HG03432 (cell line): Measurements from ENCODE around the gene EFEMP1.

Experiments
- ATAC-seq: cut with Tn5 transposase; IDR thresholded peaks from one replicate; pipeline ENCODE4 v1.9.1; 2021; ENCODE audit warnings: mild to moderate bottlenecking, moderate library complexity; ENCODE audit not compliant: unreplicated experiment

Gene EFEMP1

DNA sequence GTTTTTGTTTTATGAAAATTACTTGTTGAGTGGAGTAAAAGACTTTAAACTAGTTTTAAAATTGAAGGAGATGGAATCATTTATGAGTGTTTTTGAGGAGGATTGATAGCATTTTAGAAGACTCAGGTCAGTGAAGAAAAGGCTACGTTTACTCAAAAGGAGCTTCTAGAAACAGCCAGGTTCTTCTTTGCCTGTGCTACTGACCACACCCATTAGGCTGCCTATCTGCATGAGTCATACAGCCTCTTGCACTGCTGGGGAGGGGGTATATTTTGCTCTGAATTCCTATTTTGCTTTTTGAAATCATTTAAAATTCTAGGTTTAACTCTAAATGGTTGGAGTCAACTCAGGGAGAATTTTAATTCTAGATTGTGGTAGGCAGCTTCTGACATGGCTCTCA is 22.3 kb downstream of the EFEMP1 start:
- ATAC-seq = no peak

- ATAC-seq = no peak
These were observed 23.7 kb downstream of the EFEMP1 start for GRCh38 chr2:55899881-55900280.

DNA sequence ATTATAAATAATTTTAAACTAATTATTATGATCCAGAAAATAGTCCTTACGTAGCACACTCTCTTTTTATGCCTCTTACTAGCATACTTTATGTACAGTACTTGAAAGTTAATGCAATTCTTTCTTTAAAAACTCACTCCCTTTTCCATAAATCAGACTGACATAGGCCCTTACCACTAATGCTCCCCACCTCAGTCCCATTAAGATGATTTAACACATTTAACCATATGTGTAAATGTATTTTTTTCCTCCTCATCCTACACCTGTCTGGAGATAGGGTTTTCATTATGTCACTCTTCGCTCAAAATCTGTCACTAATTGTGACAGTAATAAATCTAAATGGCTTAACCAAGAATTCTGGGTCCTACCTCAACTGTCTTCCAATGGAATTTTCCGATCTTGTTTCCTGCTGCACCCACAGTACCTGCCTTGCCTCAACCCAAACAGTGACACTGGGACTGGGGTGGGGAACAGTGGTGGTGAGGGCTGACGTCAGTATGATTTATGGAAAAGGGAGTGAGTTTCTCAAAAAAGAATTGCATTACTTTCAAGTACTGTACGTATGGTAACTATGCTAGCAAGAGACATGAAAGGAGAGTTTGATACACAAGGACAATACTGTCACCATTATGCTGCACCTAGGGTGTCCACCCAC is 25.1 kb downstream of the EFEMP1 start:
- no peak for ATAC-seq

DNA sequence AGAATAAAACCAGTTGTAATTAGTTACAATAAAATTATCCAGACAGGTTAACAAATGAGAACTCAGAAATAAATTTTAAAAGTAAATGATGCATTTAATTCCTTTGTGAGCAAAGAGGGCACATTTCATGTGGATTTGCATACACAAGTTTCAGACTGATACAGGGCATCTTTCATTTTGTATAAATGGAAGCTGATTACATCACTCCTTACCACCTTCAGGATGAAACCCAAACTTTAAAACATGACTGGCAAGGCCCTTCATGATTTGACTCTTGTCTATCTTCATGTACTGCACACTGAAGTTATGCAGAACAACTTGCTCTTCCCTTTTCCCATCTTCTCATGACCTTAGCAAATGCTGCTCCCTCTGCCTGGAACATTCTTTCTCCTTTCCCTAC is 26.9 kb downstream of the EFEMP1 start:
- no peak for ATAC-seq

DNA sequence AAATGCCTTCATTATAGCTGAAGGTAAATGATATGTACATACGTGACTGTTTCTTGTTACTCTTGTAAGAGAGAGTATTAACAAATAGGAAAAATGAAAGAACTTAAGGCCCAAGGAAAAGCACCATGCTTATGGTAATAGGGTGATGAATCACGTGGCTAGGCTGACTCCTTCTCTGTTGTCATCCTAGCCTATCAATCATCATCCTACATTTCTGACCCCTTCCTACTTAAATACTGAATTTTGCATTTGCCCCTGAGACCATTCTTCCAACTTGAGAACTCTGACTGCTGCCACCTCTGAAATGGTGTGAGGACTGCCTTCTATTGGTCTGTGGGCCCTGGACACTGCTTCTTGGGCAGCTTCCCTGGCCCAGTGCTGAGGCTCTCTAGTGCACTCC is 28.9 kb downstream of the EFEMP1 start:
- no peak for ATAC-seq

- no peak for ATAC-seq
These were observed 31.9 kb downstream of the EFEMP1 start for GRCh38 chr2:55891671-55892094.

DNA sequence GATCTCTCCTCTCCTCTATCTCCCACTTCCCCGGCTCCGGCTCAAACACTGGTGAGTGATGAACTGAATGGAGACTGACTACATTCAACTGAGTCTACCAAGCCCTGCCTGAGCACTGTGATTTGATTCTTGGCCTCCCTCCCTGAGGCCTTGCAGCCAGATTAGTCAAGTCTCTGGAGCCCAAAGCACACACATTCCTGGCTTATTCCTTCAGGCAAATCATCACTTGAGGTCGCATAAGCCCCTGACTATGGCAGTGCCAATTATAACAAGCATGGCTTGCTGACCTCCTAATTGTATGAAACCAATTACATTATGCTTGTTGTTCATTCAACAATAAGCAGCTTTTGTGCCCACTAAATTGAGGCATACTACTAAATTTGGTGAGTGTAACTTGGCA is 34.6 kb downstream of the EFEMP1 start:
- ATAC-seq = no peak

DNA sequence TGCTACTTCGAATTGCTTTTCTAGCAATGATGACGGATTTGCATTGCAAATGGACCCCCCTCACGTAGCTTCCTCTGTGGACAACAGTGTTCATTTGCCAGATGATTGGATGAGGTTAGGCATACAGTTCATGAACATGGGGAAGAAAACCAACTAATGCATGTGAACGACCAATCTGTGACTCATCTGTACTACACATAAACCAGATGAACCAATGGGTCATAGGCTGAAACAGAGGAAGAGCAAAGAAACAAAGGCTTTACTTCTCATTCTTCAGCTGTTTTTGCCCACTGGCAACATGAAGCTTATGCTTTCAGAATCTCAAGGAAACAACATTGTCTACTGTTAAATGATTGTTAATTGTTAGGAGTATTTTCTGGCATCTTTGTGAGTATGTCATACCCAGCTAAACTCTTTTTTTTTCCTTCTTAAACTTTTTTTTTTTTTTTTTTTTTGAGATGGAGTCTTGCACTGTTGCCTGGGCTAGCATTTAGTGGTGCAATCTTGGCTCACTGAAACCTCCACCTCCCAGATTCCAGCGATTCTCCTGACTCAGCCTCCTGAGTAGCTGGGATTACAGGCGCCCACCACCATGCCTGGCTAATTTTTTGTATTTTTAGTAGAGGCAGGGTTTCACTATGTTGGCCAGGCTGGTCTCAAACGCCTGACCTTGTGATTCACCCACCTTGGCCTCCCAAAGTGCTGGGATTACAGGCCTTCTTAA is 35.5 kb downstream of the EFEMP1 start:
- ATAC-seq = no peak

DNA sequence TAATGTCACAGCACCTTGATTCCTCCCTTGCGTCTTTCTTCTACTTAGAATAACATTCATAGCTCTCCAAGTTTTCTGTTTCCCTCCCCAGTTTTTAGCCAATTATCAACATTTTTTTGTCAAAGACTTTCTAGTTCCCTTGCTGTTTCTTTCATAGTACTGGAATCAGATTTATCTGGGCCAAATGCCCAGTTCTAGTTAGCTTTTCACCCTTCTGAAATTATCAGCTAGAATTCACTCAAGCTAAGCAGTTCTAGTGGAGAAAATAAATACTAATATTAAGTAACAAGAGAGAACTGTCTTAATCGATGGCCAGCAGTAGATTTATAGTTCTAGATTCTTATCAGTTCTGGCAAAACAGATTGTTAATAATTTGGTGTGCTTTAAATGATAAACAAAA is 36.2 kb downstream of the EFEMP1 start:
- no peak for ATAC-seq

DNA sequence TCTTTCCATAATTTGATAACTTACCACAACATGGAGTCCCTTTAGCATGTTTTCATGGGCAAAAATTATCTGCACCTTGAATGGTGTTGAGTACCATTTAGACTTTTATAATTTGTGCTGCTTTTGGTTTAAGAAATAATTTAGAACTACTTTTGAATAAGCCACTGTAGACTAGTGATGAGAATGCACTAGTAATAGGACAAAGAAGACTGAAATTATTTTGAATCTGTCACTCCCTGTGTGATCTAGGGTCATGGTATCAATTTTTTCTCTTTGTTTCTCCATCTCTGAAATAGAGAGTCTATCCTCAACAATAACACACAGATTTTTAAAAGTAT is 37.7 kb downstream of the EFEMP1 start:
- ATAC-seq = no peak

- ATAC-seq = no peak
These were observed 38.2 kb downstream of the EFEMP1 start for GRCh38 chr2:55885127-55885943.

GRCh38 chr2:55883829-55884228 is 39.8 kb downstream of the EFEMP1 start:
- ATAC-seq = no peak

DNA sequence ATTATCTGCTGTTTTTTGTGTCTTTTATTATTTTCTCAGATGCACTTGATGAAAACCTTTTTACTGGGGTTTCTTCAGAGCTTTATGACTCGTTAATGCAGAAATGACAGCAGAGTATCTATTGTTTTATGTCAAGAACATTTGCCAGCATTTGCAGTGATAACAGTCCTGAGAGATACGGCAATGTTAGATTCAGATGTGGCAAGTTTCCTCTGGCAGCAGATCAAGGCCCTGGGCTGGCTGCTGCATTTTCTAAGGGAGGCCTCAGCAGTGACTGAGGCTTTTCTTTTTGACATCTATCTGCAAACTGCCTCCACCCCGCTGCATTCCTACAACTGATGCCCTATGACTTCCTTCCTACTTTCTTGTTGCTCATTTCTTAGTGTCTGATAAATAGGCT is 40.2 kb downstream of the EFEMP1 start:
- no peak for ATAC-seq

GRCh38 chr2:55882954-55883353 is 40.6 kb downstream of the EFEMP1 start:
- no peak for ATAC-seq

DNA sequence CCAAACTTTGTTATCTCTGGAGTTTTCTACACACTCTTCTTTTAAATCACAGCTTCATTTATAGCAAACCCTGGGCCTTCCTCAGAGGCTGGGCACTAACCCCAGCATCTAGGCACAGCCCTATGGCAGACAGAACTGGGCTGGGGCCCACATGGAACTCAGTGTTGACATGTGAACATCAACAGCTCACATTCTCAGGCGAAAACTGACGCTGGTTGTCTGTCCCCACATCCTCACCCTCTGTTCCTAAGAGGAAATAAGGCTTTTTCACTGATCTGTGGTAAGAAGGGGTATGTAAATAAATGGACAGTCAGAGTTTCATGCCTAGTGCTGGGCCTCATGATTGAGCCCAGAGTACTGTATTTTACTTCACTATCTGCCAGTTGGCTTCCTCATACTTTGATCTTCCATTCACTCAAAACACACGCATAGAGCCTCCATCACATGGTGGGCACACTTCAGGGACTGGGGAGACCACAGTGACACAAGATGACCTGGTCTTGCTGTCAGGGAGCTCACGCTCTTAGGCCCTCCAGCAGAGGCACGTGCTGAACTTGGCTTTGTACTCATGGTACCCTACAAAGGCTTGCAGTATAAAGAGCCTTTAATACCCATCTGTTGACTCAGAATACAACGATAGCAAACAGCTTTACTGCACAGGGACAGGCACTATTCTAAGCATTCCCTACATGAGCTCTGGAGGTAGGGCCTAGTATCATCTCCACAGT is 43.0 kb downstream of the EFEMP1 start:
- ATAC-seq = no peak

- ATAC-seq = no peak
These were observed 43.6 kb downstream of the EFEMP1 start for GRCh38 chr2:55879976-55880375.

DNA sequence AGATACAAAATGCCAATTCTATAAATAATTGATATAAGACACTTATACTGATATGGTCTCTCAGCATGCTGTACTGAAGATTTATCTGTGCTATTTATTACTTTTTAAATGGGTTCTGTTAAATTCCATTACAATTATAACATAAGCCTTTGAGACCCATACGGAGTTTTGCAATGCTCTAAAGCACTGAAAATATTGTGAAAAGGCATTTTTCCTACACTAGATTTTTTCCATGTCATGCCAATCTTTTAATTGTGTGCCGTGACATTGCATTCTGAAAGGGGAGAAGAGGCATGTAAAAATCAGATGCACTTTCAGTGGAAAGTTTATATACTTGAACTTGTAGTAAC is 46.5 kb downstream of the EFEMP1 start:
- ATAC-seq = no peak

DNA sequence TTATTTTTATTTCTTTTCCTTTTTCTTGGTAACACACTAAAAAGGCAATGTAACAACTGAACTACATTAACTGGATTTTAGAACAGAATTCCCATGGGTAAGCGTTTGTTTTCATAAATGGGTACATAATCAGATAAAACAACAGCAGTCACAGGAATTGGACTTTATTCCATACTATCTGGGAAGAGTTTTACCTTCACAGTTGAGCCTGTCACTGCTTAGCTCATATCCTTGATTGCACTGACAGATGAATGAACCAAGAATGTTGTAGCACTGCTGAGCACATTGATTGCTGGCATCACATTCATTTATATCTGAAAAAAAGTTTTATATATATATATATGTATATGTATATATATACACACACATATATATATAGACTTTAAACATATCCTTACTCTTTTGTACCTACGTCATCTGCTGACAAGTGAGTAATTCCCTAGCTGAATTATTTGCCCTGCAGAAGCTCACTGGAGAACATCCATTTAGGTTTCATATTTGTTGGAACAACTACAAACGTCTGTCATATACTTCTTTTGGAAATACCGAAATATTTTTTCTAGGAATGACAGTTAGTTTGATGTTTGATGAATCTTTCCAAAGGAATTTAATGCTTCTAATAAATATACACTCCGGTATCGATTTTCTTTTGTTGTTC is 47.0 kb downstream of the EFEMP1 start:
- ATAC-seq = no peak

DNA sequence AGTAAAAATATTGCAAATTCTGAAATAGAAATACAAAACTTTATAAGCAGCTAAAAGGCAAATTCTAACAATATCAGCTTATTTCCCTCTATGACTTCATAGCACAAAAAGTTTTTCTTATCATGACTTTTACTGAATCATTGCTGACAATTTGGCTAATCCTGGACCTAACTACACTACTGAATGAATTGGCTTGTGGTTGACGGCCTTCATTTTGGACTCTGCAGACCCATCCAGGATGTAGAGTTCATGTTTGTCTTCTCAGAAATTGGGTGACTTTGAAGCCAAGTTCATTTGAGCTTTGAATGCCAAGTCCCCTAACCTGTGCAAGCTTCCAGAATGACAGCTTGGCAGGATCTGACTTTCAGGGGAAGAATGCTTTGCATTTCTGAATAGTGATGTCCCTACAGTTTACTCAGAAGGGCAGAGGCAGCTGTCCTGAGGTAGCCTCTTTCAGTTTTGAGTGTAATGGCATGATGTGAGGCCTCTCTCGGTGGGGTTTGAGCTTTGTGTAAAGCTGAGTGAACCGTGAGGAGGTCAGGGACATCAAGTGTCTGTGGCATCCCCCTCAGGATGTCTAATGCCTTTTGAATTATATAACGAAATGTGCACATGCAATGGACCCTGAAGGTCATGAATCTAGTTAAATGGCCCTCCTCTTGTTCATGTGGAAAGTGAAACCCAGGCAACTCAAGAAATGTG is 48.0 kb downstream of the EFEMP1 start:
- peak; percentile 70 for ATAC-seq

- ATAC-seq = no peak
These were observed 49.2 kb downstream of the EFEMP1 start for GRCh38 chr2:55874338-55874737.
